Measurements from ENCODE around the gene GZMH.
"Not testable (repeated sequence)": the region's sequence is repeated elsewhere in the genome, so short reads cannot be mapped to it uniquely, and the experiment has no call there.

The GZMH gene, protein sequence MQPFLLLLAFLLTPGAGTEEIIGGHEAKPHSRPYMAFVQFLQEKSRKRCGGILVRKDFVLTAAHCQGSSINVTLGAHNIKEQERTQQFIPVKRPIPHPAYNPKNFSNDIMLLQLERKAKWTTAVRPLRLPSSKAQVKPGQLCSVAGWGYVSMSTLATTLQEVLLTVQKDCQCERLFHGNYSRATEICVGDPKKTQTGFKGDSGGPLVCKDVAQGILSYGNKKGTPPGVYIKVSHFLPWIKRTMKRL

DNA sequence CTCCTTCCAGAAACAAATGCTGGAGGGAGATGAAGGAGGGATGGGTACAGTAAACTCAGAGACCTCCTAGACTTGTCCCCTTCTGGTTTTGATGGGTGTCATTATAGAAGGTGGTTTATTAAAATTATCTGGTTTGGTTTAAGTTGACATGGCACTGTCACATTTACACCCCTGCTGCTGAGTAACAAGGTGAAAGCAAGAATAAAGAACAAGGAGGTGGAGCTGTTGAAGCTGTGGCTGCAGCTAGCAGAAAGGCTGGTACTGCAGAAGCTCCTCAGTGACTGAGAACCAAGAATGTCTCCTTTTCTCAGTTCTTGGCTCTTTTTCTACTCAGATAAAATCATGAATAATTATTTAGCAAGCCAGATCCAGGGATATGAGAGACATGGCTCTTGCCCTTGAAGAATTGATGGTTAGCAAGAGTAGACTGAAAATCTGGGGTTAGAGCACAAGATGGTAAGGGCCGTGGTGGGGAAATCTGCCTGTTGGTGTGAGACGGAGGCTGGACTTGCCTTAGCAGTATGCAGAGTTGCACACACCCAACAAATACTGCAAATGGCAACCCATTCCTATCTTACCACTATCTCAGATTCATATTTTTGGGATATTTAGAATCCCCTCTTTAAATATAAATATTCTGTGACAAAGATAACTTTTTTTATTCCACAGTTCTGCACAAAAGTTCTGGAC lies at the start of gene GZMH:
TSS of gene GZMH (minus strand) at position 31 of the 690 bp plus-strand sequence. CDS start 72 bp downstream, outside the sequence.
- no peak for DNase-seq (ENCODE audit: low read depth)

DNA sequence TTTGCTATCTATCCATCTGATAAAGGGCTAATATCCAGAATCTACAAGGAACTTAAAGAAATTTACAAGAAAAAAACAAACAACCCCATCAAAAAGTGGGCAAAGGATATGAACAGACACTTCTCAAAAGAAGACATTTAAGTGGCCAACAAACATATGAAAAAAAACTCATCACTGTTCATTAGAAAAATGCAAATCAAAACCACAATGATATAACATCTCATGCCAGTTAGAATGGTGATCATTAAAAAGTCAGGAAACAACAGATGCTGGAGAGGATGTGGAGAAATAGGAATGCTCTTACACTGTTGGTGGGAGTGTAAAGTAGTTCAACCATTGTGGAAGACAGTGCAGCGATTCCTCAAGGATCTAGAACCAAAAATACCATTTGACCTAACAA lies 38.9 kb upstream of the GZMH start:
- not testable (repeated sequence) for DNase-seq (ENCODE audit: low read depth)

DNA sequence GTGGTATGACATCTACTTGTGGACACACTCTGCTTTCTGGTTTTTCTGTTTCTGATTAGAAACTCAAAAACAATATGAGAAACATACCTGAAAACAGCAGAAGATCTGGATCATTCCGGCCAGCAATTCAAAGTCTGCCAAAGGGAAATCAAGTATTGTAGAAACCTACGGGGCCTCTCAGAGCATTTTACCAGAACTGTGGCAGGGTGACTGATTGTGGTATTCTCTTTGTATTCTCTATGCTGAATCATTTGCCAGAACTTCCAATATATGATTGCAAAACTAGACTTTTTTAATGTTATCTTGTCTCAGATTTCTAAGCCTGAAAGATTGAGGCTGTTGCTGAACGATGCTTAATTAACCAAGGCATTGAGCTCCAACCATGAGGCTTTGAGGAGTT lies 30.4 kb upstream of the GZMH start:
- DNase-seq (ENCODE audit: low read depth) = no peak

DNA sequence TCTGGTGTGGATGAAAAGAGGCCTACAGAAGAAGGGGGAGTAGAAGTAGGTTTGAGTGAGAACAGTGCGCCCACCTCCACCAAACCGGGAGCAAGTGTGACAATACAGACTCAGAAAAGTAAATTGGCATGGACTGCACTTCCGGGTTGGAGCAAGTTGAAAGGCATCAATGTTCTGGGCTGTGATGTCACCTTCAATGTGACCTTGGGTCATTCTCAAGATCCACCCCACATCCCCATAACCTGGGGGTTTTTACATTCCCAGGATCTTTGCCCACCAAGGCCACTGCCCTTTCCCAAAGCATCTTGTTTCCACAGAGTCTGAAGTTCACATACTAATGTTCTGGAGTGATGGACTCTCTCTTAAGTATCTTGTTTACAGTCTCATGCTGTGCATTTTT lies 29.8 kb upstream of the GZMH start:
- DNase-seq (ENCODE audit: low read depth) = no peak

DNA sequence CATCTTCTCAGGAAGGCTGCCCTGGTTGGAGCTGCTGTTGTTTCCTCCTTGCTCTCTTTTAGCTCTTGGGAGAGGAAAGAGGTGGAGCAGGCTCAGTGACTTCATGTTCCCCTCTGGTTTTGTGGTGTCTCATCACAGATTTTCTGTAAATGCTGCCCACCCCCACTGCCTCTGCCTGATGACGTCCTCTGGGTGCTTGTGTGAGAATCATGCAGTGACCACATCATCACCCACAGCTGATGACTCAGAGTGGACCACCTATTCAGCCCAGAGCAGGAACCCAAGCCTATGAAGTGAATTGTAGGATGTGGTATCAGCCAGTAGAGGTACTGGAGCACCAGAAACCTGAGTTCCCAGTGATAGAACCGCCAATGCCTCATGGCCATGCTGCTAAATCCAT lies 24.7 kb upstream of the GZMH start, which contains the start of gene GZMB:
TSS of gene GZMB (minus strand) at position 33 of the 400 bp plus-strand sequence. CDS start at position 3, 30 bp downstream.
- no peak for DNase-seq (ENCODE audit: low read depth)

DNA sequence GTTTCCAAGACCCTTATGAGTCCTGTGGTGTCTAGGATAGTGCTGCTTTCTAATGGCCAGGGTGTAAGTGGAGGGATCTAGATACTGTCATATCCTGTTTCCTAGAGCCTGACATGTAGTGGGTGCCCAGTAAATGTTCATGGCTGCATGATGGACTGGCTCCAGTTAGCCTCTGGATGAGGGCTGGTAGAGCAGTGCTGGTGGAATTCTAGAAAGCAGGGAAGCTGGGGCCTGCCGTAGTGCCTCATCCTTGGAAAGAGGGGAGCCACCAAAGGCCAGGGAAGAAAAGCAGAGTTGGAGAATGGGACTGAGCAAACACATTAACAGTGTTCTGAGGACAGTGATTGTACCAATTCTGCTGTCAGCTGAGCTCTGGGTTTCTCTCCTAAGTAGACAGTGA lies 23.9 kb upstream of the GZMH start:
- no peak for DNase-seq (ENCODE audit: low read depth)

DNA sequence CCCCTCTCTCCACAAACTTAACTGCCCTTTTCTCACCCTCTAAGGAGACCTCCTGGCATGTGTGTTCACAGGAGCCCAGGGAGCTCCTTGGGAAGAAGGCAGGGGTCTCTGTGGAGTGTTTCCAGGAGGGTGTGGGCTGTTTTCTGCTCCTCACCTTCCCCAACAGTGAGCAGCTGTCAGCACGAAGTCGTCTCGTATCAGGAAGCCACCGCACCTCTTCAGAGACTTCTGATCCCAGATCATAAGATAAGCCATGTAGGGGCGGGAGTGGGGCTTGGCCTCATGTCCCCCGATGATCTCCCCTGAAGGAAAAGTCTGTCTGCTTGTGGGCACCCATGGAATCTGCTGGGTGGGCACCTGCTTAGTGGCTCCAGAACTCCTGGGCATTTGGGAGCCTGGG lies 23.3 kb upstream of the GZMH start:
- no peak for DNase-seq (ENCODE audit: low read depth)

DNA sequence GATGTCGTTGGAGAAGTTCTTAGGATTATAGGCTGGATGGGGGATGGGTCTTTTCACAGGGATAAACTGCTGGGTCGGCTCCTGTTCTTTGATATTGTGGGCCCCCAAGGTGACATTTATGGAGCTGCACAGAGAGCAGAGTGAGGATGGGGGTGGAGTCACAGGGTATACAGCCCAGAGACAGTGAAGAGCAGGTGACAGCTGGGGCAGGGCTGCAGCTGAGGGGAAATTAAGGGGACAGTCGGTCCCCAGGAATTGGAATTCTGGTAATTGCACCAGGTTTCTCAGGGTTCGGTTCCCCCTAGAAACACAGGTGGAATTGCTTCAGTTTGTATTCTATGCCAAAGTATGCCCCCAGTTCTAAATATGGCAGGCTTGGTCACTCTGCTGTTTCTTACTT lies 22.9 kb upstream of the GZMH start:
- DNase-seq (ENCODE audit: low read depth) = no peak

DNA sequence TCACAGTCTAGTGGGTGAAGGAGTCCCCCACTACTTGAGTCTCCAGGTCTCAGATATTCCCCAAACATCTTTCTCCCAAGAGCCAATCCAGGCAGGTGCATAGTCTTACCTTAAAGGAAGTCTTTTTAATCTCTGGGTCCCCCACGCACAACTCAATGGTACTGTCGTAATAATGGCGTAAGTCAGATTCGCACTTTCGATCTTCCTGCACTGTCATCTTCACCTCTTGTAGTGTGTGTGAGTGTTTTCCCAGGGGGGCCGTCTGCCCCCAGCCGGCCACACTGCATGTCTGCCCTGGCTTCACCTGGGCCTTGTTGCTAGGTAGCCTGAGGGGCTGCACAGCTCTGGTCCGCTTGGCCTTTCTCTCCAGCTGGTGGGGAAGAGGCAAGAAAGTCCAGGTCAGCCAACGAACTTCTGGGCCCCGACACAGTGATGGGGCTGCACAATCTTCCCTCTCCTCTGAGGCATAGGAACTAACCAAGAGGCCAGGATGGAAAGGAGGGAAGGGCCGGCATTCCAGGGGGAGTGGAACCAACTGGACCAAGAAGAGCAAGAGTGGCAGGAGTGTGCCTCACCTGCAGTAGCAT lies 22.4 kb upstream of the GZMH start:
- DNase-seq (ENCODE audit: low read depth) = no peak

DNA sequence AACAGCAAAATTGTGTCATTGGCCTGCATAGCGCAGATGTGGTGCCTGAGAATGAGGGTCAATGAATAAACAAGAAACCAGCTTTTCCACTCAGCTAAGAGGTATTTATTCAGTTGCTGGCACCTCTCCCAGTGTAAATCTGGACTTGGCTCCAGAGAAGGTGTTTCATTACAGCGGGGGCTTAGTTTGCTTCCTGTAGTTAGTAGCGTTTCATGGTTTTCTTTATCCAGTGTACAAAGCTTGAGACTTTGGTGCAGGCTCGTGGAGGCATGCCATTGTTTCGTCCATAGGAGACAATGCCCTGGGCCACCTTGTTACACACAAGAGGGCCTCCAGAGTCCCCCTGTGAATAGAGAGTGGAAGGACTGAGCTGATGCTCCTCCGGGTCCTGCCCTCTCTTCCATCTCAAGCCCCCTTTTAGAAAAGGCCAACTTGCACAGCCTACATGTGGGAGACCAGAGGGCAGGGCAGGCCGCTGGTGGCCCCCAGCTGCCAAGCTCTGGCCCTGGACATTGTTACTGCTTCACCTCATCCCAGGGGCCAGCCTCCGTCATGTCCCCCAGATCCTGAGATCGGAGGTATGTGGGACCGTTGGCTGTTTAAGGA lies 21.5 kb upstream of the GZMH start:
- DNase-seq (ENCODE audit: low read depth) = no peak

DNA sequence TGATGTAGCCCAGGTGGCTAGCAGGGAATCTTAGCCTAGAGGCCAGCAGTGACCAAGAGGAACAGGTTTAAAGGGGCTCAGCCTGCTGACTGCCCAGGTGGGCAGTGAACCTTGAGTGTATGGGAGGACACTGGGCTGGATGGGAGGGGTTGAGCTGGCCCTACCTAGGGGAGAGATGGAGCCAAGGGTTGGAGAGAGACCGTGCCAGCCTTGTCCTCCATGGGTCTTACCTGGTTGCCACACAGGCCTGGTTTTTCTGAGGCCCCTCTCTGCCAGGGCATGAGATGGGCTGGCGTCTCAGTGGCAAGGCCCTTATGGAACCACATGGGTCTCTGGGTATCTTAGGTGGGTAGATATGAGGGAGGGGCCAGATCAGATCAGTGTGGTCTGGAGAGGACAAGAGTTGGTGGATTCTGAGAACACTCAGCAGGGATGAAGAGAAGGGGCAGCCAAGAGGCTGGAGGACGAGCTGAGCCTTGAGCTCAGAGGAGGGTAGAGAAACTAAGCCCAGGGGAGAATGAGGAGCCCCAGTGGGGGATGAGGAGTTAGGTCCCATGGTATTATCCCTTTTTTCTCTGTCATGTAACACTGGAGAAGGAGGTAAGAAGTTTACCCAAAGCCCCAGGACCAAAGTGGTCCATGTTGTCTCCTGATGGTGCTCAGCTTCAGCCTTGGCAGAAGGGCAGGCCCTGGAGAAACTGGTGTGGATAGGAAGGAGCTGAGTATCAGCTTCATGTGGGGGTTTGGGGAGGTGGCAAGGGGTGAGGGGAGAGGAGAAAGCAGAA lies 20.8 kb upstream of the GZMH start:
- DNase-seq (ENCODE audit: low read depth) = no peak

DNA sequence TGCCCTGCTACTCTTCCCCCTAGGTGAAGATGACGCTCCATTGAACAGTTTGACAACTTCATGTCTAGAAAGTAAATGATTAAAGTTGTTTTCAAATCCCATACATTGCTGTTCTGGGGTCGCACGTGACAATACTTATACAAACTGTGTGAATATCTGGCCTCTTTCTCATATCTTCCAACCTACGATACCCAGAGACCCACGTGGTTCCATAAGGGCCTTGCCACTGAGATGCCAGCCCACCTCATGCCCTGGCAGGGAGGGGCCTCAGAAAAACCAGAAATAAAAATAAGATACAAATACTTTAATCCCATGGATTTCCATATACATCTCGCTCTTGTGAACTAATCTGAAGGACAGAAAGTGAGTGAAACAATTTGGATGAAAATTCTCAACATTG lies 20.0 kb upstream of the GZMH start:
- no peak for DNase-seq (ENCODE audit: low read depth)

DNA sequence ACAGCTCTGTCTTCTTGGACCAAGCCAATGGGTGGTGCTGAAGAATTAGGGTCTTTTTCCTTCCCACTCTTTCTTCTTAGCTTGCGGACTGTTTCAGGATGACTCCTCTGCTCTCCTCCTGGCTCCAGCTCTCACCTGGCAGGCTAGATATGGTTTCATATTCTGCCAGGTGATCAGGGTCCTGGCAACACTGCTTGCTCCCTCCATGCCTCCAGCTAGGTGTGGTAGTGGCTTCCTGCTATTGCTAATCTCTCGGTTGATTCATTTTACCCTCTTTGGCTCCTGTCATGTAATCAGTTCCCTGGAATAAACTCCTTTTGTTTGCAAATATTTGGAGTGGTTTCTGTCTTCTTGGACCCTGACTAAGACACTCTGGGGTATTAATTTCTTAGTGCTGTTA lies 4.3 kb upstream of the GZMH start:
- no peak for DNase-seq (ENCODE audit: low read depth)

DNA sequence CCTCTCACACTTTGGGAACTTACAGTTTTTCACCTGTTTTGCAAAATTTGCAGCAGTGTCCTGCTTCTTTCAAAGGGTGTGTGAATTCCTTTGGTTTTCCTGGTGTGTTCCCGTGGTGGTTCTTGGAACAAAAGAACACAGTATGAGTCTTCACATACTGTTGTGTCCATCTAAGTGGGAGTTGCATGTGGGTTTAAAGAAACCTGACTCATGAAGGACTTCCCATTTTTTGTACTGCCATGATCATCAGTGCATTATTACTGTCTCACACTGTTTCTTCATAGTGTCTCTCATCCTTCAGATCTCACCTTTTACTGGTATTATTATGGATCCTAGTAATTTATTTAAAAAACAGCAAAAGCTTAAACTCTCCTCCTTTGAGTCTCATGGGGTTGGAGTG lies 3.8 kb upstream of the GZMH start:
- no peak for DNase-seq (ENCODE audit: low read depth)

DNA sequence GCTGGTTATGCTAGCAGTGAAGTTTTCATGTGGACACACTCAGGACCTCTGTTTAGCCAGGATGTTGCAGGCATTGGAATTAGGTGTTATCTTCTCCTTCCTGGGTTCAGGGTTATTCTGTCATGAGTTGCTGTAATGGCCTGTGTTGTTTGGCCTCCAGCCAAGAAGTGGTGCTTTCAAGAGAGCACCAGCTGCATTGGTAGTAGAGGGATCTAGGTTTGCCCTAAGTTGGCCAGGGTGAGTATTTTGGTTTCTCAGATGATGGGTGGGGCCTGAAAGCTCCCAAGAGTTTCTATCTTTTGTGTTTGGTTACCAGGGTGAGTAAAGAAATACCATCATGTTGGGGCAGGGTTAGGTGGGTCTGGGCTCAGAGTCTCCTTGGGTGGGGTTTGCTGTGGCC lies 2.7 kb upstream of the GZMH start:
- DNase-seq (ENCODE audit: low read depth) = no peak

DNA sequence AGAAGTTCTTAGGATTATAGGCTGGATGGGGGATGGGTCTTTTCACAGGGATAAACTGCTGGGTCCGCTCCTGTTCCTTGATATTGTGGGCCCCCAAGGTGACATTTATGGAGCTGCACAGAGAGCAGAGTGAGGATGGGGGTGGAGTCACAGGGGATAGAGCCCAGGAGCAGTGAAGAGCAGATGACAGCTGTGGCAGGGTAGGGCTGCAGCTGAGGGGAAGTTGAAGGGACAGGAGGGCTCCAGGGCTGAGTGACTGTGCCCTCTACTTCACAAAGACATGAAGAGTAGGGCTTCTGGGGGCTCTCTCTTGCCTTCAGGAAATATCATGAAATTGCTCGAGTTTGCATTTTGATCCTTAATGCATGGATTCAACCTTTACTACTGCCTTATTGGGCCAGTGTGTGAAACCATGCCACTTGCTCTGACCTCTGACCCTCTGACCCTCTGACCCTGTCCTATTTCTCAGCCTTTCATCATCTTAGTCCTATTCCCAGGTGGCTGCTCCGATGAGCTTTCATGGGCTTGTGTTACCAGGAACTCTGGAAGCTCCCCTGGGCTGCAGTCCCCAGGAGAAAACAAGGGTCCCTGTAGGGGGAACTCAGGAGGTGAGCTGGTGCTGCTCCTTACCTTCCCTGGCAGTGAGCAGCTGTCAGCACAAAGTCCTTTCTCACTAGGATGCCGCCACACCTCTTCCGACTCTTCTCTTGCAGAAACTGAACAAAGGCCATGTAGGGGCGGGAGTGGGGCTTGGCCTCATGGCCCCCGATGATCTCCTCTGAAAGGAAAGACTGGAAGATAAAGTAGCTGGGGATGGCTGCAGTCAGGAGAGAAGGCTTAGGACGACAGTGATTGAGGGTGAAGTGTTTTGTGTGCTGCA lies 1.6 kb downstream of the GZMH start:
- DNase-seq (ENCODE audit: low read depth) = no peak

DNA sequence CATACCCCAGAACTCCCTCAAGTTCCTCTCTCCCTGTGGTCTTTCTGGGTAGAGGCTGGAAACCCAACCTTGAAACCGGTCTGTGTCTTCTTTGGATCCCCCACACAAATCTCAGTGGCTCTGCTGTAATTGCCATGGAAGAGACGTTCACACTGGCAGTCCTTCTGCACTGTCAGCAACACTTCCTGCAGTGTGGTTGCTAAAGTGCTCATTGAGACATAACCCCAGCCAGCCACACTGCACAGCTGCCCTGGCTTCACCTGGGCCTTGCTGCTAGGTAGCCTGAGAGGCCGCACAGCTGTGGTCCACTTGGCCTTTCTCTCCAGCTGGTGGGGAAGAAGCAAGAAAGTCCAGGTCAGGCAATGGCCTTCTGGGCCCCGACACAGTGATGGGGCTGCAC lies 2.4 kb downstream of the GZMH start:
- DNase-seq (ENCODE audit: low read depth) = no peak

DNA sequence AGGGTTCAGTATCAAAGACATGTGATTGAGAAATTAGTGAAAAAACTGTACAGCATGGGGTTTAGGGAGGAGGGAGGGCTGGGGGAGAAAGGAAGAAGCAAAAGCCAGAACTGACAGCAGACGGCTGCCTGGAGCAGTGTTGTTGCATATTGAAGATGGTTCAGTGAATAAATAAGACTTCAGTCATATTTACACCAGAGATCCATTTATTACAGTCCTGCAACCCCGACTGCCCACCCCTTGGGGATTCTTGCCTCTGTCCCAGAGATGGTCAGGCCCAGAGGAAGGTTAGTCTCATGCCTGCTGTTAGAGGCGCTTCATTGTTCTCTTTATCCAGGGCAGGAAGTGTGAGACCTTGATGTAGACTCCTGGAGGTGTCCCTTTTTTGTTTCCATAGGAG lies 3.2 kb downstream of the GZMH start:
- no peak for DNase-seq (ENCODE audit: low read depth)

DNA sequence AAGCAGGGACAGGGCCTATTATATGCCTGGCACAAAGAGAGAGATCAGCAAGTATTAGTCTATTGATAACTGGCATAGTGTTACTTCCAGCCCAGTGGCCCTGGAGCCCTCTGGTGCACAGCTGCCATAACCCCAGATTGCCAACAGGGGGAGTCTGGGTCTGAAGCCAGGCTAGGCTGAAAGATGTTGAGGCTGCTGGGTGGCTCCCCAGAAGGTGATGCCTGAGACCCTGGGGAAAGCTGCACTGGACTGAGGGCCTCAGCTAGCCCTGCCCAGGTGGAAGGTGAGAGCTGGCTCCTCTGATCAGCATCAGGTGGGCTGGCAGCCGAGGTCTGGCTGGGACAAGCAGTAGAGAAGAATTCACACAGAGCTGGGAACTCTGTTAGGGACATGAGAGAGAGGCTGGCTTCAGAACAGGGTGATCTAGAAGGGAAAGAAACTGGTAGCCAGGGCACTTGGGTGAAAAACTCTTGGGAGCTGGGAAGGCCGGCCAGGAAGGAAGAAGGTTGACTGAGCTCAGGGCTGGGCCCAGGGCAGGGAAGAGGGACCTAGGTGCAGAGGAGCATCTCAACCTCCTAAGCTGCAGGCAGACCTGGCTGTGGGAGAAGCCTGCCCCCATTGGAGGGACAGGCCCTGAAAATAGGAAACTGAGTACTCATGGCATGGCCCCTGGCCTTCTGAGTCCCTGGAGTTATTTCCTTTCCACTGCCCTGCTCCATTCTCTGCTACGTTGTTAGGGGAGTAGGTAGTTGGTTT lies 3.9 kb downstream of the GZMH start:
- no peak for DNase-seq (ENCODE audit: low read depth)

DNA sequence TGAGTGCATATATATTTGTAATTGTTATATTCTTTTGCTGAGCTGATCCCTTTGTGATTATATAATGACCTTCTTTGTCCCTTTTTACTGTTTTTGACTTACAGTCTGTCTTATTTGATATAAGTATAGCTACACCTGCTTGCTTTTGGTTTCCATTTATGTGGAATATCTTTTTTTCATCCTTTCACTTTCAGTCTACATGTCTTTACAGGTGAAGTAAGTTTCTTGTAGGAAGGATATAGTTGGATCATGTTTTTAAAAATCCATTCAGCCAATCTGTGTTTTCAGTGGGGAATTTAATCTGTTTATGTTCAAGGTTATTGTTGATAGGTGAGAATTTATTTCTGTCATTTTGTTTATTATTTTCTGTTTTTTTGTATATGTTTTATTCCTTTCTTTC lies 12.1 kb downstream of the GZMH start:
- DNase-seq (ENCODE audit: low read depth) = no peak
